ENCODE results near the gene PCSK6.

DNA sequence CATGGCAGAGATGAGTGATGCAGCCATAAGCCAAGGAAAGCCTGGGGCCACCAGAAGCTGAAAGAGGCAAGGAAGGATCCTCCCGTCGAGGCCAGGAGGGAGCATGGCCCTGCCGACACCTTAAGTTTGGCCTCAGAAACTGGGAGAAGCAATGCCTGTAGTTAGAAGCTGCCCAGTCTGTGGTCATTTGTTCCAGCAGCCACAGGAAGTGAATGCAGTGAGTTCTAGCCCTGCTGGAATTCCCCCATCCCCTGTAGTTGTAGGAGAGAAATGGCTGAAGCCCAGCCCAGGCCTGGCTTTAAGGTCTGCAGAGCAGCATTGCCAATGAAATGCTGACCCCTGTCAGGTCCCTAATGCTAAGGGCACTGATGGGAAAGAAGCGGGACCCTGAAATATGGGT, 225.5 kb downstream of the PCSK6 start:
- TF ChIP-seq, protein P1, sequence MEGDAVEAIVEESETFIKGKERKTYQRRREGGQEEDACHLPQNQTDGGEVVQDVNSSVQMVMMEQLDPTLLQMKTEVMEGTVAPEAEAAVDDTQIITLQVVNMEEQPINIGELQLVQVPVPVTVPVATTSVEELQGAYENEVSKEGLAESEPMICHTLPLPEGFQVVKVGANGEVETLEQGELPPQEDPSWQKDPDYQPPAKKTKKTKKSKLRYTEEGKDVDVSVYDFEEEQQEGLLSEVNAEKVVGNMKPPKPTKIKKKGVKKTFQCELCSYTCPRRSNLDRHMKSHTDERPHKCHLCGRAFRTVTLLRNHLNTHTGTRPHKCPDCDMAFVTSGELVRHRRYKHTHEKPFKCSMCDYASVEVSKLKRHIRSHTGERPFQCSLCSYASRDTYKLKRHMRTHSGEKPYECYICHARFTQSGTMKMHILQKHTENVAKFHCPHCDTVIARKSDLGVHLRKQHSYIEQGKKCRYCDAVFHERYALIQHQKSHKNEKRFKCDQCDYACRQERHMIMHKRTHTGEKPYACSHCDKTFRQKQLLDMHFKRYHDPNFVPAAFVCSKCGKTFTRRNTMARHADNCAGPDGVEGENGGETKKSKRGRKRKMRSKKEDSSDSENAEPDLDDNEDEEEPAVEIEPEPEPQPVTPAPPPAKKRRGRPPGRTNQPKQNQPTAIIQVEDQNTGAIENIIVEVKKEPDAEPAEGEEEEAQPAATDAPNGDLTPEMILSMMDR (IDR thresholded peaks at IDR 0.05; ENCODE audit: insufficient read depth, low read length, poor library complexity, severe bottlenecking), result no peak
- no peak for TF ChIP-seq EZH2phosphoT487 (conservative IDR thresholded peaks at IDR 0.05; ENCODE audit: low read length)
